NT2/D1 (cell line): ENCODE measurements around the gene SCLY.

Experiments
- SUZ12 ChIP-seq: IDR thresholded peaks from 2 replicates; pipeline ENCODE4 v1.6.1; 2011; ENCODE audit not compliant: insufficient read length, insufficient read depth; ENCODE audit errors: extremely low read depth
- YY1 ChIP-seq: IDR thresholded peaks from 2 replicates; pipeline ENCODE4 v1.6.1; 2011; ENCODE audit not compliant: insufficient read length, insufficient read depth
- ZNF274 ChIP-seq: IDR thresholded peaks from 2 replicates; pipeline ENCODE4 v1.6.1; 2011; ENCODE audit warnings: mild to moderate bottlenecking, low read depth, low read length

DNA sequence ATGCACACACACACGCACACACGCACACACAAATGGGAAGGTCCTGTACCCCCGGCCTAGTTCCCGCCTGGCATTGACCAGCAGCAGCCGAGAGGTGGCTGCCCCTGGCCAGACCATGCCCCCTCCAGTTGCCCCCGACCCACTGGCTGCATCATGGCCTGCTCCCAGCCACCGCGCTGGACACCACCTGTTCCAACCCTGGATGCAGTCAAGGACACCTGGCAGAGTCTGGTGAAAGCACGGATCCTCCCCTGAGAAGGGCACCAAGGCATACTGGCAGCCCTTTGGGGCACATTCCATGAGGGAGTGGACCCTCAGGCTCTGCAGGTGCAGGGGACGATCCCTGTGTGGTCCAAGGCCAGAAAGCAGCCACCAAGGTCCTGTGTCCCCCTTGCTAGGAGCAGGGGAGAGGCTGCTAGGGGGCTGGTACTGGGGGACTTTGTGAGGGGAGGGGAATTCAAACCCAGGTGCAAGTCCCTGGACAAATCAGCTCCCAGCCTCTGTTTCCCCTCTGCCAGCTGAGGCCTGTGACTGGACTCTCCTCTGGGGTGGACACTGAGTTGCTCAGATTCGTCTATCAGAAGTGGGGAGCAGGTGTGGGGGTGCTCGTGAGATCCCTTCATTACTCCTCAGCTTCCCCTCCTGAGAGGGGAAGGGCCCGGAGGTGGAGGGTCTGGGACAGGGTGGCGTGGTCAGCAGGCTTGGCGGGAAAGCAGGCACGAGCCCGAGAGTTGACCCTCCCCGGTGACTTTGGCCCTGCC is 42.8 kb downstream of the SCLY start:
- TF ChIP-seq YY1 (no peak), SUZ12 (no peak), ZNF274 (no peak)
